Uterus (tissue), 4 donors: Measurements from ENCODE around the gene TMEM131L. TPM values are rescaled to one million over a fixed set of nuclear protein-coding genes. Genes with fewer than 3 reads are reported as not detected.

ENCODE experiments used
- DNase-seq, 2 donors: peaks; one replicate each; pipeline ENCODE4 v3.0.0-alpha.2; 2019 to 2020
- H3K27ac ChIP-seq, 2 donors: fragments of 200-600 bp; sonication (generic); 1 replicate in 1 of 2; 2 replicates in 1 of 2; pipeline ENCODE4 v1.5.1; 2016 to 2018
- H3K27me3 ChIP-seq, 2 donors: fragments of 200-600 bp; sonication (generic); one replicate each; pipeline ENCODE4 v1.5.1; 2018 to 2019; ENCODE audit warnings: control low read depth in 1 of 2
- H3K36me3 ChIP-seq, 2 donors: fragments of 200-600 bp; sonication (generic); one replicate each; pipeline ENCODE4 v1.5.1; 2019; ENCODE audit warnings: control low read depth in 1 of 2
- H3K4me1 ChIP-seq, 2 donors: fragments of 200-600 bp; sonication (generic); one replicate each; pipeline ENCODE4 v1.5.1; 2018 to 2019; ENCODE audit warnings: control low read depth in 1 of 2
- H3K4me3 ChIP-seq, 2 donors: fragments of 200-600 bp; sonication (generic); 1 replicate in 1 of 2; 2 replicates in 1 of 2; pipeline ENCODE4 v1.5.1; 2018 to 2019; ENCODE audit warnings: mild to moderate bottlenecking in 1 of 2
- H3K9me3 ChIP-seq, 2 donors: fragments of 200-600 bp; sonication (generic); one replicate each; pipeline ENCODE4 v1.5.1; 2019; ENCODE audit warnings: control low read depth in 1 of 2
- POLR2A ChIP-seq, 2 donors: fragments of 450-650 bp; IDR thresholded peaks; one replicate each; pipeline ENCODE4 v1.6.1; 2016; ENCODE audit warnings: antibody characterized with exemption in 2 of 2, mild to moderate bottlenecking in 1 of 2, moderate library complexity in 1 of 2
- intact Hi-C: fragments of 100-400 bp; cut with DNase I; formaldehyde crosslinking; loops from one replicate; pipeline ENCODE4 v1.15.1; 2023; ENCODE audit warnings: low total_unique reads
- total RNA-seq, 4 donors: library from RNA; depleted of rRNA in 3 of 4; stranded (reverse); fragments of >200 nt in 3 of 4; gene quantifications; one replicate each; pipeline versions ENCODE4 v1.1.0 to v1.2.4, GENCODE V29; 2014 to 2023
- TF ChIP-seq, protein P1 (sequence below), 4 experiments: fragments of 200-600 bp in 2 of 4; fragments of 450-650 bp in 2 of 4; sonication (generic) in 2 of 4; IDR thresholded peaks; one replicate each; pipeline ENCODE4 v1.5.1; 2016 to 2019; ENCODE audit warnings: antibody characterized with exemption in 4 of 4, mild to moderate bottlenecking in 2 of 4, moderate library complexity in 1 of 4
- donor health status: DM: yes; HTN: yes; CAD: no.

Gene TMEM131L
- total RNA-seq, 4 donors from 2014 or later = 2.4 to 49.6 (median 18.0) TPM

DNA sequence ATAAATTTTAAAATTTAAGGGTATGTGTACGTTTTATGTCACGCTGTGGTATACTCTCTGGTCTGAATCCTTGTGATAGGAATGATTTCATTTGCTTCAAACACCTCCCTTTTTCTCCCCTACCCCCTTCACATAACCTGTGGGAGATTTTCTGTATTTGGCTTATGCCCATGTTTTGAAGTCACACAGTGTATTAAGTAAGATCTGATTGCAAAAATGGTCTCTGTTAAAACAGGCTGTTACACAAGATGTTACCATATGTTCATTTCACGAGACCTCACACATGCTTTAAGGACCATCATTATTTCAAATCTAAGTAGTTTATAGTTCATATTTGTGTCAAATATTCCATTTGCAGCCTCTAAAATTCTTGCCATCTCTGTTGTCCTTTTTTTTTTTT lies 63.5 kb downstream of the TMEM131L start:
- intact Hi-C loops = no loop called here
- Histone ChIP-seq H3K4me1 (peaks cover 0 to 4% of the 10 kb centered on the region in 2 donors), H3K36me3 (no peaks in the 10 kb centered on the region), H3K4me3 (no peak overlapping the region), H3K27ac (no peak overlapping the region), H3K27me3 (no peaks in the 10 kb centered on the region), H3K9me3 (no peaks in the 10 kb centered on the region)
- no peak for DNase-seq
- TF ChIP-seq, protein P1, sequence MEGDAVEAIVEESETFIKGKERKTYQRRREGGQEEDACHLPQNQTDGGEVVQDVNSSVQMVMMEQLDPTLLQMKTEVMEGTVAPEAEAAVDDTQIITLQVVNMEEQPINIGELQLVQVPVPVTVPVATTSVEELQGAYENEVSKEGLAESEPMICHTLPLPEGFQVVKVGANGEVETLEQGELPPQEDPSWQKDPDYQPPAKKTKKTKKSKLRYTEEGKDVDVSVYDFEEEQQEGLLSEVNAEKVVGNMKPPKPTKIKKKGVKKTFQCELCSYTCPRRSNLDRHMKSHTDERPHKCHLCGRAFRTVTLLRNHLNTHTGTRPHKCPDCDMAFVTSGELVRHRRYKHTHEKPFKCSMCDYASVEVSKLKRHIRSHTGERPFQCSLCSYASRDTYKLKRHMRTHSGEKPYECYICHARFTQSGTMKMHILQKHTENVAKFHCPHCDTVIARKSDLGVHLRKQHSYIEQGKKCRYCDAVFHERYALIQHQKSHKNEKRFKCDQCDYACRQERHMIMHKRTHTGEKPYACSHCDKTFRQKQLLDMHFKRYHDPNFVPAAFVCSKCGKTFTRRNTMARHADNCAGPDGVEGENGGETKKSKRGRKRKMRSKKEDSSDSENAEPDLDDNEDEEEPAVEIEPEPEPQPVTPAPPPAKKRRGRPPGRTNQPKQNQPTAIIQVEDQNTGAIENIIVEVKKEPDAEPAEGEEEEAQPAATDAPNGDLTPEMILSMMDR (IDR thresholded peaks at IDR 0.05) = no peak
- no peak for TF ChIP-seq POLR2A (IDR thresholded peaks at IDR 0.05)

DNA sequence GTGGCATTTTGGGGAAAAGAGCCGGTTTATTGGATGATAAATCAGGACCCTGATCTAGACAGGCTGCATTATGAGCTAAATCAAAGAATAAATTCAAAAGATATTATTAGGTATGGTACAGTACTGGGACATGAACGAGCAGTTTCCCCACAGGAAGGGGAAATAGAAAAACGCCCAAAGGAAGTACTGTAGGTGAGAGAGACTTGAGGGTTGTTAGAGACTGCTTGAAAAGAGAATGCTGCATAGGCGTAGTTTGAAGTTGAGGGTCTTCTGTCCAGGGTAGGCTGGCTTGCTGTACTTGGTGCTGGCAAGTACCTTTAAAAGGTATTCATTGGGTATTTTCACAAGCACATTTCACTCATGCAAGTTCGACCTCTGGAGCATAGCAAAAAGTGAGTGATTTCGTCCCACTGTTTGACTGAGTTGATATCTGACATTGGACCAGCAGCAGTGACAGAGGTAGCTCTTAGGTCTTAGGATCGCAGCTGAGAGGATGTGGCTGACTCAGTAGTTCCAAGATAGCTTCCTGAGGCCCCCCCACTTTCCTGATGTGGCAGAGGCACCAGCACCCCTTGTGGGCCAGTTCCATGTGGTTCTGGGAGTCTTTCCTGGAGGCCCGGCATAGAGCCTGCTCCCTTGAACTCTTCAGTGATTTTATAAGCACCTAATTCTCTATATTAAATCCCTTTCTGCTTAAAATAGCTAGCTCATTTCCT lies 64.3 kb downstream of the TMEM131L start:
- Histone ChIP-seq H3K36me3 (no peaks in the 10 kb centered on the region), H3K4me3 (no peak overlapping the region), H3K9me3 (no peaks in the 10 kb centered on the region), H3K27ac (peak overlapping the region; percentile 3 to 31), H3K27me3 (no peaks in the 10 kb centered on the region), H3K4me1 (peaks cover 0 to 4% of the 10 kb centered on the region in 2 donors)
- TF ChIP-seq, protein P1 (IDR thresholded peaks at IDR 0.05) = no peak
- TF ChIP-seq POLR2A (IDR thresholded peaks at IDR 0.05) = no peak
- intact Hi-C loops = no loop called here
- DNase-seq = no peak

DNA sequence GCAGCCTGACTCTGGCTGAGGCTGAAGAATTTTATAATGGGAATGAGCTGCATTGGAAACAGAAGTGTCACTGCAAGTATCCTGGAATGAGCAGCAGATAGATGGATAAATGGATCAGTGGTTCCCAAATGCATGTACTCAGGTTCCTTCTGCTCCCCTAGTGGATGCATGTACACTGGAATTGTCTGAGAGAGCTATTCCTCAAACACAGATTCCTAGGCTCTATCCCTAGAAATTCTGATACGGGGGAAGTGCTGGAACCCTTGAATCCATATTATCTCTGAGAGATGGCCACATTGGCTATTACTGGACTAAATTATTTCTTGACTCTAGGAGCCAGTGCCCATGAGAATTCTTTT lies 64.8 kb downstream of the TMEM131L start:
- DNase-seq = no peak
- Histone ChIP-seq H3K4me1 (peaks cover 0 to 4% of the 10 kb centered on the region in 2 donors), H3K27ac (peak overlapping the region in 1 of 2 donors; percentile 31), H3K9me3 (no peaks in the 10 kb centered on the region), H3K27me3 (no peaks in the 10 kb centered on the region), H3K36me3 (no peaks in the 10 kb centered on the region), H3K4me3 (no peak overlapping the region)
- intact Hi-C loops = no loop called here
- TF ChIP-seq POLR2A (IDR thresholded peaks at IDR 0.05) = no peak
- TF ChIP-seq, protein P1 (IDR thresholded peaks at IDR 0.05) = no peak

DNA sequence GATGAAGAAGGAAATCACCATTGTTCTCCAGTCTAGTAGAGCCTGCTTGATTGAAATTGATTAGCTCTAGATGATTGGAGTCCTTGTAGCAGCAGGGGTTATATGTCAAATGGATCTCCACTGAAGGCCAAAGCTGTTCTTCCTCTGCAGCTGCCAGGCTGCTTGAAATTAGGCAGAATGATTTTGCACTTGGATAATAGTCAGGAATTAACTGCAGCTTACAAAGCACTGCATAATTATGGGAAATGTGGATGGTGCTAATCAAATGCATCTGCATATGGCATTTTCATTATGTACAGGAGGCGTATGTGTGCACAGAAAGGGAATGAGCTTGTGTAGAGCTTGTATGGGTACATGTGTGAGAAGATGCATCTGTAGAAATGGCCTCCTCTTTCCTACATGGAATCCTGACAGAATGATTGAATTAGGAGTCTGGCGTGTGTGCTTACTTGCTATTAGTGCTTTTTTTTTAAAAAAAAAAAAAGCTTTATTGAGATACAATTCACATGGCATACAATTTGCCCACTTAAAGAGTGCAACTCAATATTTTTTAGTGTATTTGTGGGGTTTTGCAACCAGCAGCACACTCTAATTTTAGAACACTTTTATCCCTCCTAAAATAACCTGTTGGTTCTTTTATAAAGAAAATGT lies 65.9 kb downstream of the TMEM131L start:
- no peak for TF ChIP-seq POLR2A (IDR thresholded peaks at IDR 0.05)
- TF ChIP-seq, protein P1 (IDR thresholded peaks at IDR 0.05) = no peak
- H3K27me3 ChIP-seq = no peaks in the 10 kb centered on the region
- intact Hi-C loops = no loop called here
- H3K4me1 ChIP-seq = peaks cover 0 to 4% of the 10 kb centered on the region in 2 donors
- no peak for DNase-seq
- no peaks in the 10 kb centered on the region for H3K36me3 ChIP-seq
- H3K4me3 ChIP-seq = no peak overlapping the region
- H3K27ac ChIP-seq = no peak overlapping the region
- no peaks in the 10 kb centered on the region for H3K9me3 ChIP-seq

DNA sequence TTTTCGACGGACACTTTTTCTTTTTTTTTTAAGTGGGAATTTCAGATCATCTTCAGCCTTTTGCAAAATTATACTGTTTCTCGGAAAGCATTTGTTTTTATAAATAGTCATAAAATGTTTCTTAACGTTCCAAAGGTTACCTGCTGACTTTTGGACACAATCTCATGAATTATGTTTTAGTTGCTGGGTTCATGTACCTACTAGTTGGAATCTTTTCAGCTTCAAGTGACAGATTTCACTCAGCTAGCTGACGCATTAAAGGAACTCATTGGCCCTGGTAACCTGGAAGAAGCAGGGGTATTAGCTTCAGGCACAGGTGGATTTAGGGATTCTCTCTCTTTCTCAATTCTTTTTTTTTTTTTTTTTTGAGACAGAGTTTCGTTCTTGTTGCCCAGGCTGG lies 66.5 kb downstream of the TMEM131L start:
- Histone ChIP-seq H3K27me3 (no peaks in the 10 kb centered on the region), H3K27ac (no peak overlapping the region), H3K4me3 (no peak overlapping the region), H3K4me1 (peaks cover 0 to 4% of the 10 kb centered on the region in 2 donors), H3K9me3 (no peaks in the 10 kb centered on the region), H3K36me3 (no peaks in the 10 kb centered on the region)
- intact Hi-C loops = no loop called here
- DNase-seq = no peak
- TF ChIP-seq, protein P1 (IDR thresholded peaks at IDR 0.05) = no peak
- TF ChIP-seq POLR2A (IDR thresholded peaks at IDR 0.05) = no peak
